ENCODE data around the gene AGO3. TPM values are rescaled to one million over a fixed set of nuclear protein-coding genes. Genes with fewer than 3 reads are reported as not detected.

Gene AGO3
- total RNA-seq, 1 experiment from 2014 or later = 26.9 TPM

DNA sequence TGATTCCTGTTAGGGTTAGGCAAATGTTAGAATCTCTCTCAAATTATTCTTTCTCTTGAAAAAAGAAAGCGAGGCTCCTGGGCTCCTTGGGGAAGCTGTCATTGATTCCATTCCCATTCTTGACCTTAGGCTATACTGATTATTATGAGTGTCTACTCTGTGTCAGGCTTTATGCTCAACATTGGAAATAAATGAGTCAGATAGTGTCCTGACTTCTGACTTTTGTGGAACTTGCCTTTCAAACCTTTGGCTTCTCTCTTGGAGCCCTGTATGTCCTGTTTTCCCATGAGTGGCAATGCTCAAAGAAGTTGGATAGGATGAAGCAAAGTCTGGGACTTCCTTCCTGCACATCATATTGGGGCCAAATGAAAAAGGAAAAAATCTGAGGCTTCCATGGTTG lies 36.2 kb upstream of the AGO3 start:
- Histone ChIP-seq H3K27ac (ENCODE audit: low read depth, low read length) (no peak overlapping the region), H4K20me1 (ENCODE audit: insufficient read depth) (no peaks in the 10 kb centered on the region), H3K9me2 (ENCODE audit: insufficient read depth) (no peaks in the 10 kb centered on the region), H3K79me2 (ENCODE audit: insufficient read depth, low read length) (no peaks in the 10 kb centered on the region), H2AFZ (ENCODE audit: low read depth, low read length, poor library complexity, severe bottlenecking) (no peak overlapping the region), H3K4me1 (ENCODE audit: control insufficient read depth in 1 of 2, insufficient read depth in 2 of 2, low read length in 2 of 2) (peaks cover 0 to 6% of the 10 kb centered on the region in 2 experiments; a peak in 1 of 4 replicates), H3K4me2 (ENCODE audit: low read length) (no peak overlapping the region), H3K4me3 (replicated peaks in 1 of 2; ENCODE audit: low read depth in 1 of 2, low read length in 2 of 2) (no peak overlapping the region), H3K9me3 (ENCODE audit: control insufficient read depth in 1 of 2, insufficient read depth in 1 of 2, low read depth in 1 of 2, low read length in 2 of 2) (no peaks in the 10 kb centered on the region), H3K36me3 (ENCODE audit: control insufficient read depth in 1 of 2, insufficient read depth in 2 of 2, low read length in 2 of 2) (peaks cover 15 to 35% of the 10 kb centered on the region in 2 experiments; a peak in 3 of 4 replicates), H3K9ac (ENCODE audit: low read length) (no peak overlapping the region), H3K27me3 (ENCODE audit: insufficient read depth, low read length) (no peaks in the 10 kb centered on the region)
- CTCF ChIA-PET = interaction anchor here (4.4 kb wide), 1 partner anchor 12 kb away, joined by 12 read pairs; the partner anchor contains the start of gene AGO1
- ATAC-seq (no peak), DNase-seq (ENCODE audit: low read depth, low spot score) (no peak)
- intact Hi-C loops (cut with micrococcal nuclease) = no loop called here
- TF ChIP-seq, protein P1, sequence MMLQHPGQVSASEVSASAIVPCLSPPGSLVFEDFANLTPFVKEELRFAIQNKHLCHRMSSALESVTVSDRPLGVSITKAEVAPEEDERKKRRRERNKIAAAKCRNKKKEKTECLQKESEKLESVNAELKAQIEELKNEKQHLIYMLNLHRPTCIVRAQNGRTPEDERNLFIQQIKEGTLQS (IDR thresholded peaks at IDR 0.05) = no peak
- no peak for TF ChIP-seq POLR2A (IDR thresholded peaks at IDR 0.05; ENCODE audit: borderline replicate concordance, extremely low read depth, insufficient read depth, insufficient read length)
- no peak for TF ChIP-seq YY1 (IDR thresholded peaks at IDR 0.05; ENCODE audit: extremely low read depth, insufficient replicate concordance, low read depth, low read length)
- TF ChIP-seq EZH2phosphoT487 (IDR thresholded peaks at IDR 0.05; ENCODE audit: borderline replicate concordance) = no peak
- RAD21 ChIA-PET (ENCODE audit: low non-redundant PET in 1 of 2, low total read pairs in 2 of 2, uncharacterized antibody in 2 of 2, unreplicated experiment in 2 of 2) = no interaction called here
- POLR2A ChIA-PET = no interaction called here
- BruUV-seq (replicated peaks) = no TSS peak

DNA sequence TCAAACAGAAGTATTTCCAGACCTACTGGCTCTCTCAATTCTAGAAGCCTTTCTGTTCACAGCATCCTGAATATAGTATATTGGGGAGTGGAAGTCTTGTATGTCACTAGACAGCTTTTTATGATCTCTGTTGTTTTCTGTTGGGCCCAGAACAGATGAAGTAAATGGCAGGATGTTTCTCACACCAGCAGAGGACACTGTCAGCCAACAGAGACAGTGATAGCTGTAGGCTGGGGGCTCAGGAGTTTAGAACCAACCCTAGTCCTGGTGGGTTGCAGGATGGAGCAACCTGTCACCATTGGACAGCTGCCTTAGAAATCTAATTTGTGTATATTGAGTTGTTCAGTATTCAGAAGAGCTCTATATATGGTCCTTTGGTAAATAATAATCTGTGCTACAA lies 31.0 kb upstream of the AGO3 start:
- Histone ChIP-seq H3K4me2 (ENCODE audit: low read length) (no peak overlapping the region), H3K9me2 (ENCODE audit: insufficient read depth) (no peaks in the 10 kb centered on the region), H3K4me1 (ENCODE audit: control insufficient read depth in 1 of 2, insufficient read depth in 2 of 2, low read length in 2 of 2) (no peaks in the 10 kb centered on the region), H3K4me3 (replicated peaks in 1 of 2; ENCODE audit: low read depth in 1 of 2, low read length in 2 of 2) (no peak overlapping the region), H3K9ac (ENCODE audit: low read length) (no peak overlapping the region), H4K20me1 (ENCODE audit: insufficient read depth) (no peaks in the 10 kb centered on the region), H3K36me3 (ENCODE audit: control insufficient read depth in 1 of 2, insufficient read depth in 2 of 2, low read length in 2 of 2) (peaks cover 9 to 11% of the 10 kb centered on the region in 2 experiments; a peak in 3 of 4 replicates), H3K79me2 (ENCODE audit: insufficient read depth, low read length) (no peaks in the 10 kb centered on the region), H3K9me3 (ENCODE audit: control insufficient read depth in 1 of 2, insufficient read depth in 1 of 2, low read depth in 1 of 2, low read length in 2 of 2) (no peaks in the 10 kb centered on the region), H3K27ac (ENCODE audit: low read depth, low read length) (no peak overlapping the region), H3K27me3 (ENCODE audit: insufficient read depth, low read length) (no peaks in the 10 kb centered on the region), H2AFZ (ENCODE audit: low read depth, low read length, poor library complexity, severe bottlenecking) (no peak overlapping the region)
- intact Hi-C loops (cut with micrococcal nuclease) = no loop called here
- DNase-seq (ENCODE audit: low read depth, low spot score) (no peak), ATAC-seq (no peak)
- BruUV-seq (replicated peaks) = no TSS peak
- CTCF ChIA-PET = no interaction called here
- POLR2A ChIA-PET = no interaction called here
- TF ChIP-seq, protein P1 (IDR thresholded peaks at IDR 0.05) = no peak
- no peak for TF ChIP-seq CBX3 (IDR thresholded peaks at IDR 0.05; ENCODE audit: low read depth)
- no peak for TF ChIP-seq POLR2A (IDR thresholded peaks at IDR 0.05; ENCODE audit: borderline replicate concordance, extremely low read depth, insufficient read depth, insufficient read length)
- peak; percentile 32 for TF ChIP-seq RAD21 (IDR thresholded peaks at IDR 0.05; ENCODE audit: low read depth)
- TF ChIP-seq SRF (IDR thresholded peaks at IDR 0.05; ENCODE audit: low read depth) = no peak
- TF ChIP-seq ELF1 (IDR thresholded peaks at IDR 0.05; ENCODE audit: borderline replicate concordance, low read depth) = no peak
- no peak for TF ChIP-seq POLR2AphosphoS5 (IDR thresholded peaks at IDR 0.05; ENCODE audit: low read depth, low read length)
- TF ChIP-seq, protein P2, sequence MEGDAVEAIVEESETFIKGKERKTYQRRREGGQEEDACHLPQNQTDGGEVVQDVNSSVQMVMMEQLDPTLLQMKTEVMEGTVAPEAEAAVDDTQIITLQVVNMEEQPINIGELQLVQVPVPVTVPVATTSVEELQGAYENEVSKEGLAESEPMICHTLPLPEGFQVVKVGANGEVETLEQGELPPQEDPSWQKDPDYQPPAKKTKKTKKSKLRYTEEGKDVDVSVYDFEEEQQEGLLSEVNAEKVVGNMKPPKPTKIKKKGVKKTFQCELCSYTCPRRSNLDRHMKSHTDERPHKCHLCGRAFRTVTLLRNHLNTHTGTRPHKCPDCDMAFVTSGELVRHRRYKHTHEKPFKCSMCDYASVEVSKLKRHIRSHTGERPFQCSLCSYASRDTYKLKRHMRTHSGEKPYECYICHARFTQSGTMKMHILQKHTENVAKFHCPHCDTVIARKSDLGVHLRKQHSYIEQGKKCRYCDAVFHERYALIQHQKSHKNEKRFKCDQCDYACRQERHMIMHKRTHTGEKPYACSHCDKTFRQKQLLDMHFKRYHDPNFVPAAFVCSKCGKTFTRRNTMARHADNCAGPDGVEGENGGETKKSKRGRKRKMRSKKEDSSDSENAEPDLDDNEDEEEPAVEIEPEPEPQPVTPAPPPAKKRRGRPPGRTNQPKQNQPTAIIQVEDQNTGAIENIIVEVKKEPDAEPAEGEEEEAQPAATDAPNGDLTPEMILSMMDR (IDR thresholded peaks at IDR 0.05 in 2 of 3, conservative IDR thresholded peaks at IDR 0.05 in 1 of 3; ENCODE audit: borderline replicate concordance in 1 of 3, insufficient read depth in 1 of 3, low read depth in 2 of 3, low read length in 2 of 3) = peak in 1 of 3 experiments; percentile 26; a peak in 1 of 6 replicates
- TF ChIP-seq EGR1 (IDR thresholded peaks at IDR 0.05; ENCODE audit: low read depth) = no peak
- RAD21 ChIA-PET (ENCODE audit: low non-redundant PET in 1 of 2, low total read pairs in 2 of 2, uncharacterized antibody in 2 of 2, unreplicated experiment in 2 of 2) = no interaction called here

Measured in HCT116 (cell line).